Measurements from ENCODE around the gene VCY. TPM values are rescaled to one million over a fixed set of nuclear protein-coding genes. Genes with fewer than 3 reads are reported as not detected.
"Not testable (repeated sequence)": the region's sequence is repeated elsewhere in the genome, so short reads cannot be mapped to it uniquely, and the experiment has no call there.

VCY gene
- total RNA-seq (2022) (not detected in 2 replicates), Bru-seq, nascent RNA (not detected), BruChase-seq, experiment 1, labeled RNA remaining after a 2-hour chase (not detected), BruChase-seq, experiment 2, labeled RNA remaining after a 6-hour chase (not detected)
- long read RNA-seq, result 0 reads

DNA sequence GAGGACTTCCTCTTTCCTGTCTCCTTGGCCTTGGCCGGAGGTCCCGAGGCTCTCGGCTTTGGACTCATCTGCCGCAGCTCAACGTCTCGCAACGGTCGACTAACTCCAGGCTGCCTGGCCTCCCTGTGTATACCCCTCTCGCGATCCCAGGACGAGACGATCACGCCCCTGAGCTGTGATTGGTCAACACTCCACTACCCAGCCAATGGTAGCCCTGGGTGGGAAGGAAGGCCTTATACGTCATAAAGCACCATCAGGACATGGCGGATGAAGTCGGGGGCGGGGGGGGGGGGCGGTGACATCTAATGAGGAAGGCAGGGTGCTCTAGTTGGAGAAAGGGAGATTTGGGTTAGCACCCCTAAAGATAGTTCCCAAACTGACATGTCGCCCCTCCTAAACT lies at the start of gene VCY:
Gene VCY (minus strand): TSS at position 101 of the 400 bp plus-strand sequence. CDS start 33 bp downstream, at position 68.
- H3K36me3 Mint-ChIP-seq (ENCODE audit: insufficient read depth, unreplicated experiment); H3K36me3 ChIP-seq (ENCODE audit: control insufficient read depth, insufficient read depth, low read length); BruUV-seq (replicated peaks); H3K4me3 ChIP-seq (ENCODE audit: low read depth, low read length); H3K9me3 ChIP-seq; POLR2A ChIA-PET; H3K27me3 ChIP-seq (replicated peaks; ENCODE audit: control insufficient read depth, insufficient read depth, low read length); H3K27ac Mint-ChIP-seq (ENCODE audit: unreplicated experiment); intact Hi-C loops (cut with micrococcal nuclease; ENCODE audit: unreplicated experiment); CTCF ChIA-PET; H3K27me3 Mint-ChIP-seq (ENCODE audit: insufficient read depth, unreplicated experiment); H3K4me1 ChIP-seq; H3K4me1 Mint-ChIP-seq (ENCODE audit: low read depth, unreplicated experiment); H3K9me3 Mint-ChIP-seq (ENCODE audit: unreplicated experiment); H3K4me3 Mint-ChIP-seq (ENCODE audit: unreplicated experiment); DNase-seq: not testable (repeated sequence)

DNA sequence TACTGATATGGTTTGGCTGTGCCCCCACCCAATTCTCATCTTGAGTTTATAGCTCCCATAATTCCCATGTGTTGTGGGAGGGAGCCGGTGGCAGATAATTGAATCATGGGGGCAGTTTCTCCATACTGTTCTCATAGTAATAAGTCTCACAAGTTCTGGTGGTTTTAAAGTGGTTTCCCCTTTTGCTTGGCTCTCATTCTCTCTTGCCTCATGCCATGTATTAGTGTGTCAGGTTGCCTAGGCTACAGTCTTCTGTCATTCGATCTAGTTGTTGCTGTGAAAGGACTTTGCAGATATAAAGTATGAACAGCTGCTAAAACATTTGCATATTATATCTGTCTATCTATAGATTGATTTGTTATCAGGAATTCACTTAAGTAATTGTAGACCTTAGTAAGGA lies 44.1 kb upstream of the VCY start:
- H3K4me3 Mint-ChIP-seq (ENCODE audit: unreplicated experiment); H3K9me3 ChIP-seq; H3K9me3 Mint-ChIP-seq (ENCODE audit: unreplicated experiment); intact Hi-C loops (cut with micrococcal nuclease; ENCODE audit: unreplicated experiment); CTCF ChIA-PET; POLR2A ChIA-PET; H3K4me1 ChIP-seq; DNase-seq; H3K27ac Mint-ChIP-seq (ENCODE audit: unreplicated experiment); H3K4me3 ChIP-seq (ENCODE audit: low read depth, low read length); H3K27me3 Mint-ChIP-seq (ENCODE audit: insufficient read depth, unreplicated experiment); H3K4me1 Mint-ChIP-seq (ENCODE audit: low read depth, unreplicated experiment); BruUV-seq (replicated peaks); H3K27me3 ChIP-seq (replicated peaks; ENCODE audit: control insufficient read depth, insufficient read depth, low read length); H3K36me3 Mint-ChIP-seq (ENCODE audit: insufficient read depth, unreplicated experiment); H3K36me3 ChIP-seq (ENCODE audit: control insufficient read depth, insufficient read depth, low read length): not testable (repeated sequence)

GRCh38 chrY:14011916-14012315 lies 25.6 kb upstream of the VCY start:
- DNase-seq; H3K4me3 ChIP-seq (ENCODE audit: low read depth, low read length); CTCF ChIA-PET; BruUV-seq (replicated peaks); H3K36me3 ChIP-seq (ENCODE audit: control insufficient read depth, insufficient read depth, low read length); H3K27ac Mint-ChIP-seq (ENCODE audit: unreplicated experiment); H3K9me3 Mint-ChIP-seq (ENCODE audit: unreplicated experiment); H3K9me3 ChIP-seq; H3K36me3 Mint-ChIP-seq (ENCODE audit: insufficient read depth, unreplicated experiment); POLR2A ChIA-PET; H3K4me1 ChIP-seq; intact Hi-C loops (cut with micrococcal nuclease; ENCODE audit: unreplicated experiment); H3K27me3 ChIP-seq (replicated peaks; ENCODE audit: control insufficient read depth, insufficient read depth, low read length); H3K27me3 Mint-ChIP-seq (ENCODE audit: insufficient read depth, unreplicated experiment); H3K4me3 Mint-ChIP-seq (ENCODE audit: unreplicated experiment); H3K4me1 Mint-ChIP-seq (ENCODE audit: low read depth, unreplicated experiment): not testable (repeated sequence)

DNA sequence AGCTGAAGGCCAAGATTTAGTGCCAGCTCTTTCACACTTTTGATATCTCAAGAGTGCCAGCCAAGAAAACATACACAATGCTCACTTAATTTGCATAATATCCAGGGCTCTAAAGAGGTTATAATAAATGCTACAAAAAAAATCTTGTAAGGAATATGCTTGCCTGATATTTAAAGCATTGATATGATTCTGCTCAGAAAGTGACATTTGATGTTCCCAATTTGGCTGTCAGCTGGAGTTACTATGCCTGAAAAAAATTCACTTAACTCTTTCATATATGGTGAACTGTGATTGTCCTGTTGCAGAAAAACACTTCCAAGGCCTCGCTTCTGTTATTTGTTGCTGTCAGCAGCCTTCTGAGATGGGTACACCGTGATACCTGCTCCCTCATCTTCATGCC lies 43.9 kb downstream of the VCY start:
- DNase-seq; H3K36me3 Mint-ChIP-seq (ENCODE audit: insufficient read depth, unreplicated experiment); H3K4me1 Mint-ChIP-seq (ENCODE audit: low read depth, unreplicated experiment); intact Hi-C loops (cut with micrococcal nuclease; ENCODE audit: unreplicated experiment); CTCF ChIA-PET; H3K4me1 ChIP-seq; H3K4me3 ChIP-seq (ENCODE audit: low read depth, low read length); H3K36me3 ChIP-seq (ENCODE audit: control insufficient read depth, insufficient read depth, low read length); H3K4me3 Mint-ChIP-seq (ENCODE audit: unreplicated experiment); H3K27ac Mint-ChIP-seq (ENCODE audit: unreplicated experiment); H3K9me3 Mint-ChIP-seq (ENCODE audit: unreplicated experiment); H3K27me3 ChIP-seq (replicated peaks; ENCODE audit: control insufficient read depth, insufficient read depth, low read length); H3K9me3 ChIP-seq; POLR2A ChIA-PET; H3K27me3 Mint-ChIP-seq (ENCODE audit: insufficient read depth, unreplicated experiment); BruUV-seq (replicated peaks): not testable (repeated sequence)

Other genes starting within 250 kb of the VCY start
- gene VCY1B, start 69.8 kb upstream of the VCY start, total RNA-seq (2022), result not detected in 2 replicates